Measurements from ENCODE around the gene CMPK2.

DNA sequence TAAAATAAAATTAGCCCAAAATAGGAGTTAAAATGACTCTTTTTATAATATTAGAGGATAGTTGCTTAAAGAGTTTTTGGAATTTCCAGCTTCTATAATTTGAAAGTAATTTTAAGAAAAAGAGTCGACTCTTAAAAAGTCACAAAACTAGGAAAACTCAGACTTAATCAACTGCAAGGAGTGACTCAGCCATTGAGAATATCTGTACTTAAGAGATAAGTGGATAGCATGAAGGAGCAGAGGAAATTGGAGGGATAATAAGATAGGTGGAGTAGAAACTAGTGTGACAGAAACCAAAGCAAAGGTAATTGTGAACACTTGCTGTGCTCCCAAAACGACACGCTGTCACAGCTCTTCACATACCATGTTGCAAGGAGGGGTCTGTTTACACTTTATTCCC, 20.3 kb upstream of the CMPK2 start:
- TF ChIP-seq MAX (IDR thresholded peaks at IDR 0.05), result no peak
- TF ChIP-seq, protein P1, sequence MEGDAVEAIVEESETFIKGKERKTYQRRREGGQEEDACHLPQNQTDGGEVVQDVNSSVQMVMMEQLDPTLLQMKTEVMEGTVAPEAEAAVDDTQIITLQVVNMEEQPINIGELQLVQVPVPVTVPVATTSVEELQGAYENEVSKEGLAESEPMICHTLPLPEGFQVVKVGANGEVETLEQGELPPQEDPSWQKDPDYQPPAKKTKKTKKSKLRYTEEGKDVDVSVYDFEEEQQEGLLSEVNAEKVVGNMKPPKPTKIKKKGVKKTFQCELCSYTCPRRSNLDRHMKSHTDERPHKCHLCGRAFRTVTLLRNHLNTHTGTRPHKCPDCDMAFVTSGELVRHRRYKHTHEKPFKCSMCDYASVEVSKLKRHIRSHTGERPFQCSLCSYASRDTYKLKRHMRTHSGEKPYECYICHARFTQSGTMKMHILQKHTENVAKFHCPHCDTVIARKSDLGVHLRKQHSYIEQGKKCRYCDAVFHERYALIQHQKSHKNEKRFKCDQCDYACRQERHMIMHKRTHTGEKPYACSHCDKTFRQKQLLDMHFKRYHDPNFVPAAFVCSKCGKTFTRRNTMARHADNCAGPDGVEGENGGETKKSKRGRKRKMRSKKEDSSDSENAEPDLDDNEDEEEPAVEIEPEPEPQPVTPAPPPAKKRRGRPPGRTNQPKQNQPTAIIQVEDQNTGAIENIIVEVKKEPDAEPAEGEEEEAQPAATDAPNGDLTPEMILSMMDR (IDR thresholded peaks at IDR 0.05; ENCODE audit: low read depth, low read length, missing input control), result no peak
- TF ChIP-seq REST (IDR thresholded peaks at IDR 0.05), result no peak
- TF ChIP-seq SP1 (IDR thresholded peaks at IDR 0.05), result no peak
- TF ChIP-seq EGR1 (IDR thresholded peaks at IDR 0.05; ENCODE audit: low read depth in 2 of 2), result no peak
- TF ChIP-seq HNF4A (conservative IDR thresholded peaks at IDR 0.05), result no peak
- TF ChIP-seq GABPA (IDR thresholded peaks at IDR 0.05 in 1 of 2, conservative IDR thresholded peaks at IDR 0.05 in 1 of 2), result no peak
- no peak for TF ChIP-seq RAD21 (IDR thresholded peaks at IDR 0.05)
- no peak for TF ChIP-seq TAF1 (conservative IDR thresholded peaks at IDR 0.05)
- no peak for TF ChIP-seq YY1 (IDR thresholded peaks at IDR 0.05)
- TF ChIP-seq RXRA (IDR thresholded peaks at IDR 0.05), result no peak

Data from liver (tissue), 3 donors.